Measurements from ENCODE around the gene CCR6. TPM values are rescaled to one million over a fixed set of nuclear protein-coding genes. Genes with fewer than 3 reads are reported as not detected.

CCR6 gene
- total RNA-seq, 1 experiment from 2014 or later, result not detected

- POLR2A ChIA-PET, result no interaction called here
Observed at GRCh38 chr6:167115054-167115453, 7.8 kb upstream of the CCR6 start.

GRCh38 chr6:167116109-167116837, 6.6 kb upstream of the CCR6 start:
- no TSS peak for BruUV-seq (replicated peaks)
- DNase-seq (ENCODE audit: low read depth, low spot score), result no peak
- TF ChIP-seq POLR2AphosphoS5 (IDR thresholded peaks at IDR 0.05; ENCODE audit: low read depth, low read length) (no peak), REST (IDR thresholded peaks at IDR 0.05; ENCODE audit: insufficient read depth in 1 of 2, low read depth in 2 of 2, low read length in 1 of 2) (no peak), TCF7L2 (IDR thresholded peaks at IDR 0.05; ENCODE audit: low read depth, low read length) (no peak), SIN3A (IDR thresholded peaks at IDR 0.05; ENCODE audit: borderline replicate concordance, insufficient read depth, low read depth, low read length) (no peak)
- TF ChIP-seq, protein P1, sequence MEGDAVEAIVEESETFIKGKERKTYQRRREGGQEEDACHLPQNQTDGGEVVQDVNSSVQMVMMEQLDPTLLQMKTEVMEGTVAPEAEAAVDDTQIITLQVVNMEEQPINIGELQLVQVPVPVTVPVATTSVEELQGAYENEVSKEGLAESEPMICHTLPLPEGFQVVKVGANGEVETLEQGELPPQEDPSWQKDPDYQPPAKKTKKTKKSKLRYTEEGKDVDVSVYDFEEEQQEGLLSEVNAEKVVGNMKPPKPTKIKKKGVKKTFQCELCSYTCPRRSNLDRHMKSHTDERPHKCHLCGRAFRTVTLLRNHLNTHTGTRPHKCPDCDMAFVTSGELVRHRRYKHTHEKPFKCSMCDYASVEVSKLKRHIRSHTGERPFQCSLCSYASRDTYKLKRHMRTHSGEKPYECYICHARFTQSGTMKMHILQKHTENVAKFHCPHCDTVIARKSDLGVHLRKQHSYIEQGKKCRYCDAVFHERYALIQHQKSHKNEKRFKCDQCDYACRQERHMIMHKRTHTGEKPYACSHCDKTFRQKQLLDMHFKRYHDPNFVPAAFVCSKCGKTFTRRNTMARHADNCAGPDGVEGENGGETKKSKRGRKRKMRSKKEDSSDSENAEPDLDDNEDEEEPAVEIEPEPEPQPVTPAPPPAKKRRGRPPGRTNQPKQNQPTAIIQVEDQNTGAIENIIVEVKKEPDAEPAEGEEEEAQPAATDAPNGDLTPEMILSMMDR (IDR thresholded peaks at IDR 0.05), result no peak

More at GRCh38 chr6:167115054-167115453, 7.8 kb upstream of the CCR6 start:
- CTCF ChIA-PET, result no interaction called here
- intact Hi-C loops (cut with micrococcal nuclease; ENCODE audit: unreplicated experiment), result no loop called here
- TF ChIP-seq TCF7L2 (IDR thresholded peaks at IDR 0.05; ENCODE audit: low read depth, low read length) (no peak), POLR2AphosphoS5 (IDR thresholded peaks at IDR 0.05; ENCODE audit: low read depth, low read length) (no peak), REST (IDR thresholded peaks at IDR 0.05; ENCODE audit: insufficient read depth in 1 of 2, low read depth in 2 of 2, low read length in 1 of 2) (no peak), SIN3A (IDR thresholded peaks at IDR 0.05; ENCODE audit: borderline replicate concordance, insufficient read depth, low read depth, low read length) (no peak)
- TF ChIP-seq, protein P1 (IDR thresholded peaks at IDR 0.05), result no peak
- ATAC-seq (no peak), DNase-seq (ENCODE audit: low read depth, low spot score) (no peak)
- BruUV-seq (replicated peaks), result no TSS peak
- in situ Hi-C loops (cut with HindIII; ENCODE audit: low pct_unique_long_range_greater_than_20kb, low sequenced_read_pairs), result no loop called here
- Histone ChIP-seq H3K9me3 (ENCODE audit: control insufficient read depth, insufficient read depth, low read depth, low read length) (0 out of 2 replicates have a peak, but pooled peaks cover 2% of the 10 kb centered on the region), H3K4me1 (ENCODE audit: control insufficient read depth, insufficient read depth, low read length) (no peaks in the 10 kb centered on the region), H3K4me3 (ENCODE audit: low read depth in 2 of 2, low read length in 2 of 2) (no peak overlapping the region), H3K27me3 (ENCODE audit: control insufficient read depth, insufficient read depth, low read length) (peaks cover 20% of the 10 kb centered on the region), H3K36me3 (ENCODE audit: control insufficient read depth, insufficient read depth, low read length) (no peaks in the 10 kb centered on the region), H3K27ac (ENCODE audit: low read length) (no peak overlapping the region)

More at GRCh38 chr6:167116109-167116837, 6.6 kb upstream of the CCR6 start:
- Histone ChIP-seq H3K36me3 (ENCODE audit: control insufficient read depth, insufficient read depth, low read length) (no peaks in the 10 kb centered on the region), H3K4me1 (ENCODE audit: control insufficient read depth, insufficient read depth, low read length) (no peaks in the 10 kb centered on the region), H3K27ac (ENCODE audit: low read length) (no peak overlapping the region), H3K4me3 (ENCODE audit: low read depth in 2 of 2, low read length in 2 of 2) (no peak overlapping the region), H3K27me3 (ENCODE audit: control insufficient read depth, insufficient read depth, low read length) (peaks cover 23% of the 10 kb centered on the region), H3K9me3 (ENCODE audit: control insufficient read depth, insufficient read depth, low read depth, low read length) (0 out of 2 replicates have a peak, but pooled peaks cover 3% of the 10 kb centered on the region)
- ChIA-PET CTCF (interaction anchor here (0.5 kb wide), 1 partner anchor 304 kb away, joined by 4 read pairs; no protein-coding TSS in a partner anchor), POLR2A (no interaction called here)
- in situ Hi-C loops (cut with HindIII; ENCODE audit: low pct_unique_long_range_greater_than_20kb, low sequenced_read_pairs), result no loop called here
- no peak for ATAC-seq
- intact Hi-C loops (cut with micrococcal nuclease; ENCODE audit: unreplicated experiment), result no loop called here
